MM.1S (cell line): ENCODE measurements around the gene AGTR1.

Experiments used
- CTCF ChIP-seq: fragments of 300-600 bp; sonication (generic); IDR thresholded peaks from 2 replicates; pipeline ENCODE4 v1.5.1; 2016; ENCODE audit warnings: antibody characterized with exemption, low read length, mixed read lengths
- EZH2phosphoT487 ChIP-seq: fragments of 300-600 bp; sonication (generic); IDR thresholded peaks from 2 replicates; pipeline ENCODE4 v1.6.1; 2018; ENCODE audit warnings: antibody characterized with exemption, low read length

- TF ChIP-seq EZH2phosphoT487 (no peak), CTCF (no peak)
Measured at GRCh38 chr3:148710665-148711064, 13.0 kb downstream of the AGTR1 start.
